ENCODE data around the gene TRNAU1AP.
"Not testable (repeated sequence)": the region's sequence is repeated elsewhere in the genome, so short reads cannot be mapped to it uniquely, and the experiment has no call there.

Gene TRNAU1AP

DNA sequence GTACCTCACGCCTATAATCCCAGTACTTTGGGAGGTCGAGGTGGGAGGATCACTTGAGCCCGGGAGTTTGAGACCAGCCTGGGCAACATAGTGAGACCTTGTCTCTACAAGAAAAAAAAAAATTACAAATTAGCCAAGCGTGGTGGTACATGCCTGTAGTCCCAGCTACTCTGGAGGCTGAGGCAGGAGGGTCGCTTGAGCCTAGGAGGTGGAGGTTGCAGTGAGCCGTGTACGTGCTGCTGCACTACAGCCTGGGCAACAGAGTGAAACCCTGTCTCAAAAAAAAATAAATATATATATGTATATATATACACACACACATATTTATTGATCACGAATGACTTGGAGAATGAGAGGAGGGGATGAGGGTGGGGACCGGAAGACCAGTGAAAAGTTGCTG is 30.3 kb upstream of the TRNAU1AP start:
- DNase-seq = not testable (repeated sequence)

DNA sequence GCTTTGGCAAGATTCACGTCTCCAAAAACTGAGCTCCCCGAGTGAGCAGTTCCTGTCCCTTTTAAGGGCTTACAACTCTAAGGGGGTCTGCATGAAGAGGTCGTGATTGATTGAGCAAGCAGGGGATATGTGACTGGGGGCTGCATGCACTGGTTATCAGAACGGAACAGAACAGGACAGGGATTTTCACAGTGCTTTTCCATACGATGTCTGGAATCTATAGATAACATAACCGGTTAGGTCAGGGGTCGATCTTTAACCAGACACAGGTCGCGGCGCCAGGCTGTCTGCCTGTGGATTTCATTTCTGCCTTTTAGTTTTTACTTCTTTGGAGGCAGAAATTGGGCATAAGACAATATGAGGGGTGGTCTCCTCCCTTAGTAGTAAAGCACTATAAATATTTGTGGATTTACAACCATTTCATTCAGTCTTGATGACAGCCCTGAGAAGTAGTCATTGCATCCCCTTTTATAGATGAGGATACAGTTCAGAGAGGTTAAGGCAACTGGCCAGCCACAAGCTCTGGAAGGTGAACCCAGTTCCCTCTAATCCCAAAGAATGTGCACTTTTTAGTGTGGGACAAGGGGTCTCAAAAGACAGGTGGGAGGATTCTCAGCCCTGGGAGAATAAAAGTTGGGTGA is 27.8 kb upstream of the TRNAU1AP start:
- DNase-seq = not testable (repeated sequence)

DNA sequence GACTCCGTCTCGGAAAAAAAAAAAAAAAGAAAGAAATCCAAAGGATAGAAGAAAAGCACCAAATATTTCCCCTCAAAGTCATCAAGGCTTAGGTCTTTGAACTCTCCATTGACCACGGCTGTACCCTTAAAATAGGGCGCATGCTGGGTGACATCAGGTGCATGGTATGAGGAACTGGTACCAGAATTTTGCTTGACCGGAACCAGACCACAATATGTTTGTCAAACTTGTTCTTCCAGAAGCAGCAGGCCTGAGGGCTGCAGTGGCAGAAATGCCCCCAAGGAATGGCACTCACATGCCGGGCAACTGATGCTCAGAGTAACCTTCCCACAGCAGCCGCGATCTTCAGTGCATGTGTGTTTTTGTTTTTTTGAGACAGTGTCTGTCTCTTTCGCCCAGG is 26.0 kb upstream of the TRNAU1AP start:
- no peak for DNase-seq

DNA sequence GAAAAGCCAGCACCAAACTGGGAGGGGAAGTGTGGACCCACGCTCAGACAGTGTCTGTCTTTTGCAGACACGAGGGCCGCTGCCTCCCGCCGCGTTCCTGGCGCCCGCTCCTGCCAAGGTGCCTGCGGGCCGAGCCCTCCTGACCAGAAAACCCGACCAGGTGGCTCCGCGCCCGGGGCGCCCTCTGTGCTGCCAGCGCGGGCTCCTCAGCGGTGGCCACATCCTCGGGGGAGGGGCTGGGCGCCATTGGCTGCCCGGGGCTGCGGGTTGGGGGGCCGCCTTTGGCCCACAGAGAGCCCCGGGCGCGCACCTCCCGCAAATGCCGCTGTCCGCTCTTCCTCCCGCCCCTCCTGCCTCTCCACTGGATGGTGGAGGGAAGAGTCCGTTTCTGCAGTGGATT is 22.4 kb upstream of the TRNAU1AP start:
- no peak for DNase-seq

DNA sequence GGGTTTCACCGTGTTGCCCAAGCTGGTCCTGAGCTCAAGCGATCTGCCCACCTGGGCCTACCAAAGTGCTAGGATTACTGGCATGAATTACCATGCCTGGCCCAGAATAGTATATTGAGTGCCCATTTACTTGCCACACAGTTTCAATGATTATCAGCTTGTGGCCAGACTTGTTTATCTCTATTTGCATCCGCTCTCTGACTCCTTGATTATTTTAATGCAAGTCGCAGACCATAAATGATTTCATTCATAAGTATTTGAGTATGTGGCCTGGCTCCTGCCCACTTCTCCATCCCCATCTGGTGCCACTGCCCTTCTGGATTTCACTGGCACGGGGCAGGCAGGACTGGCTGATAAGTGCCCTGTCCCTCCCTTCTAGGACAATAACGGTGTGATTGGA is 18.2 kb upstream of the TRNAU1AP start:
- no peak for DNase-seq

DNA sequence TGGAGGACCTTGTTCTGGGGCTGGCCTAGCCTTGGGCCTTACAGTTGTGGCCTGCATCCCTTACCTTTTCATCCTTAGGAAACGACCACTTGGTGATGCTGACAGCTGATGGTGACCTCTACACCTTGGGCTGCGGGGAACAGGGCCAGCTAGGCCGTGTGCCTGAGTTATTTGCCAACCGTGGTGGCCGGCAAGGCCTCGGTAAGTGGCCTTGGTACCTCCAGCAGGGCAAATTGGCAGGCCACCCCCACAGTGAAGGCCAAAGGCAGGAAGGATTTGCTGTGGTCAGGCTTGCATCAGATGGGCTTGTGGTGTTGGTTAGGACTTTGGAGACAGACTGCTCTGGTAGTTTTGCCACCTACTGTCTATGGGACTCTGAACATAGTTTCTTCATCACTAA is 17.7 kb upstream of the TRNAU1AP start:
- no peak for DNase-seq

DNA sequence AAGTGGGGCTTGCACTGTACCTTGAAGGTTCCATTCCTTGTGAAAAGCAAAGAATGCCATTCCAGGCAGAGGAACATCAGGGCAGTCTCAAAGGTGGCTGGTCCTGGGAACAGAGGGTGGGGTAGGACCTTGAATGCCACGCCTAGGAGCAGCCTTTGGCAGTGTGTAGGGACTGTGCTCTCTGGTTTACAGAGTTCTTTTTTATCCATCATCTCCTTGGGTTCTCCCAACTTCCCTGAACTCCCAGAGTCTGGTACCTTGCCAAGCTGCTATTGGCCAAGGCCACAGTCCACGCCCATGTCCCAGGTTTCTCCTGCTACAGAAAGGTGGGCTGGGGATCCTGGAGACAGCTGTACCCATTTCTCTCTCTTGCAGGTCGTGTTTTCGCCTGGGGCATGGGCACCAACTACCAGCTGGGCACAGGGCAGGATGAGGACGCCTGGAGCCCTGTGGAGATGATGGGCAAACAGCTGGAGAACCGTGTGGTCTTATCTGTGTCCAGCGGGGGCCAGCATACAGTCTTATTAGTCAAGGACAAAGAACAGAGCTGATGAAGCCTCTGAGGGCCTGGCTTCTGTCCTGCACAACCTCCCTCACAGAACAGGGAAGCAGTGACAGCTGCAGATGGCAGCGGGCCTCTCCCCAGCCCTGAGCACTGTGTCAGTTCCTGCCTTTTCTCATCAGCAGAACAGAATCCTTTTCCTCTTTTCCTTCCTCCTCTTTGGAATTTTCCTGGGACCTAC is 15.3 kb upstream of the TRNAU1AP start:
- DNase-seq = no peak

DNA sequence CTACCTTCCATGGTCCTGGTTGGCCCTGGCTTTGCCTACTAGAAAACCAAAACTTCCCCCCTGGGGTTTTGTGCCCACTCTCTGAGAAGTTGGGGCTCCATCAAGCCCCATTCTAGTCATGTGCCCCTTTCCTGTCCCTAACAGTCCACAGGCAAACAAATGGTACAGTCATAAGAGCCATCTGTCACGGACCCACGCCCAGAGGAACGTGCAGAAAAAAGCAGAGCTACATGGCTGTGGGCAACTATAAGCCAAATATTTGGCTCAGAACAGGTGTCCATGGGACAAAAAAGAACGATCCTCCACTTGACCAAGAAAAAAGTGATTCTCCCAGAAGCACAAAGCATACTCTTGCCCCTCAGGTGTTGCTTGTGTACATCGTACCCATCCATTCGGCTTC is 14.6 kb upstream of the TRNAU1AP start:
- DNase-seq = no peak

DNA sequence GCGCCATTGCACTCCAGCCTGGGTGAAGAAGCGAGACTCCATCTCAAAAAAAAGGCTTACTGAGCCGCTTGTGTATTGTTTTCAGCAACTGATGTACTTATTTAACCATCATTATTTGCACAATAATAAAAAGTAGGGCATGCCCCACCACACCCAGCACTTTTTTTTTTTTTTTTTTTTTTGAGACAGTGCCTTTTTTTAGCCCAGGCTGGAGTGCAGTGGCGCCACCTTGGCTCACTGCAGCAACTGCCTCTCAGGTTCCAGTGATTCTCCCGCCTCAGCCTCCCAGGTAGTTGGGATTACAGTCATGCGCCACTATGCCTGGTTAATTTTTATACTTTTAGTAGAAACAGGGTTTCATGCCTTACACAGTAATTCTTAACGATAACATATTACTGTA is 12.2 kb upstream of the TRNAU1AP start:
- no peak for DNase-seq

DNA sequence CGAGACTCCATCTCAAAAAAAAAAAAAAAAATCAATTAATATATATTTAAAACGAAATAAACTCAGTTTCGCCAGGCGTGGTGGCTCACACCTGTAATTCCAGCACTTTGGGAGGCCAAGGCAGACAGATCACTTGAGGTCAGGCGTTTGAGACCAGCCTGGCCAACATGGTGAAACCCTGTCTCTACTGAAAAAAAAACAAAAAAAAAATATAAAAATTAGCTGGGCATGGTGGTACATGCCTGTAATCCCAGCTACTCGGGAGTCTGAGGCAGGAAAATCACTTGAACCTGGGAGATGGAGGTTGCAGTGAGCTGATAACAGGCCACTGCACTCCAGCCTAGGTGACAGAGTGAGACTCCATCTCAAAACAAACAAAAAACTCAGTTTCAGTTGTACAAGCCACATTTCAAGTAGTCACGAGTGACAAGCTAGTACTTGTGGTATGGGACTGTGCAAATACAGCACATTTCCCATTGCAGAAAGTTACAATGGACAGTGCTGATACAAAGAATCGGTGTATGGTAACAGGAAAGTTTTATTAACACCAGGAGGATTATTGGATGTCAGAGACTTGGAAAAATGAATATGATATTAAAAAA is 11.4 kb upstream of the TRNAU1AP start:
- not testable (repeated sequence) for DNase-seq

DNA sequence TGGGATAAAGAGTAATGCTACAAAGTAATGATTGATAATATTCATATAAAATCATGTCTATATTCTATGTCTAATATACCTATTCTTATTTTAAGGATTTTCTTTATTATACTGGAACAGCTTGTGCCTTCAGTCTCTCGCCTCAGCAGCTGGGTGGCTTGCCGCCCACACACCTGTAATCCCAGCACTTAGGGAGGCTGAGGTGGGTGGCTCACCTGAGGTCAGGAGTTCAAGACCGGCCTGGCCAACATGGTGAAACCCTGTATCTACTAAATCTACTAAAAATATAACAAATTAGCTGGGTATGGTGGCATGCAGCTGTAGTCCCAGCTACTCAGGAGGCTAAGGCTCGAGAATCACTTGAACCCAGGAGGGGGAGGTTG is 7.6 kb upstream of the TRNAU1AP start:
- no peak for DNase-seq

DNA sequence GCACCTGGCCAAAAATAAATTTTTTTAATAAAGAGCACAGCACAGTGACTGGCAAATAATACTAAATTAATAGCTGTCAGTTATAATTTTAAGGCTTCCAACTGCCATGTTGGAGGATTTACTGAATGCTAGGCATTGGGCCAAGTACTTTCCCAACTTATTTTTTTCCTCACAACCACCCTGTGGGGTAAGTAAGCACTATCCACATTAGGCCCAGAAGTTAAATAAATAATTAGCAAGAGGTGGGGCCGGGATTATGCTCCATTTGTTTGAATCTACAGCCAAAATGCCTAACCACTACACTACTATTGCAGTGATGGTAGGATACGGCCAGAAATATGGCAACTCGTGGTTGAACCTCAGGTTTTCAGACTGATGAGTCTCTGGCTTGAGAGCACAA is 4.6 kb upstream of the TRNAU1AP start:
- no peak for DNase-seq

DNA sequence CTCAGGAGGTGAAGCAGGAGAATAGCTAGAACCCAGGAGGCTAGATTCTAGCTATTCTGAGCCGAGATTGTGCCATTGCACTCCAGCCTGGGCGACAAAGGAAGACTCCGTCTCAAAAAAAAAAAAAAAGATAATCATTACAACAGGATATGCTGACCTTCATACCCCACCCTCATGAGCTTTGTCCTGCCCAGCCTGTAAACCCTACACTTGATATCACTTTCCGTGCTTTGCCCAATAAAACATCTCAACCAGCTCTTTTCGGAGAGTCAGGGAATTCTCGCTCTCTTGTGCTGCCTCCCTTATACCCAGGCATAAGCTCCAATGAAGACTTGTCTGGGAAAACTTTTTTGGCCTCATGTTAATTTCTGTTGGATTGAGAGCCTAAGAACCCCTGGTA is 1.5 kb upstream of the TRNAU1AP start:
- no peak for DNase-seq

DNA sequence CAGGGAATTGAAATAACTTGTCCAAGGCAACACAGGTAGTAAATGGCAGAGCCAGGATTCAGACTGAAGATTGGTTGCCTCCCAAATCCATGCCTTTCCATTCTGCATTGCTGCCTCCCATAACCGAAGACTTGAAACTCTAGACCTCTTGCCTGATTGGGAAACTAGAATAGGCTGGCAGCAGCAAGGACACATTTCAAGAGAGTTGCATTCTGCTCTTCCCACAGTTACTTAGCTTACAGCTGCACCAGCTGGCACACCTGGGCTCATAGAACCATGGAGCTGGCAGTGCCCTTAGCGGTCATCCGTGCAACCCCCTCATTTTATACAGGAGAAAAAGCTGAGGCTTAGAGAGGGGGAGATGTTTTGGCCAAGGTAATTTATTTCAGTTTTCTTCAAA is 8.0 kb downstream of the TRNAU1AP start:
- no peak for DNase-seq

DNA sequence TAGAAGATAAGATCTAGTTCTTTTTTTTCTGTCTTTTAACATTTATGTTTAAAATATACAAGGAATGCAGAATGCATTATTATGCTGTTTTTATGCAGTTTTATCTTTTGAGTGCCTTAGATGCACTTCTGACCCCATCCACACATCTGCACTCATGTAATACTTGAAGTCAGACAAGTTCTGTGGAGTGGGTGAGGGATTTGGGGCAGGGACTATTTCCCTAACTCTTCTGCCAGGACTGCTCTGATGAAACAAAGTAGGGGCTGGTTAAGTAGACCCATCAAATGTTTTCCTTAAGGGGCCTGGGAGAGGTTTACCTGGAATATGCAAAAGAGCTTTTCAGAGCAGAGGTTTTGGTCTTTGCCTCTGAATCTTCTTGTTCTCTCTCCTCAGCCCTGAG is 11.4 kb downstream of the TRNAU1AP start:
- DNase-seq = no peak

DNA sequence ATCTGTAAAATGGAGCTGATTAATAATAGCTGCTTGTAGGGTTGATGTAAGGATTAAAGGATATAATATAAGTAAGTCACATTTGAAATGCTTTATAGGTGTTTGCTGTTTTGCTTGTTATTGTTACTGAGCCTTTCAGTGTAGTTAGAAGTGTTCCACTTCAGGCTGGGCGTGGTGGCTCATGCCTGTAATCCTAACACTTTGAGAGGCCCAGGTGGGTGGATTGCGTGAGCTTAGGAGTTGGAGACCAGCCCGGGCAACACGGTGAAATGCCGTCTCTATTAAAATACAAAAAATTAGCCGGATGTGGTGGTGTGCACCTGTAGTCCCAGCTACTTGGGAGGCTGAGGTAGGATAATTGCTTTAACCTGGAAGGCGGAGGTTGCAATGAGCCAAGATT is 12.2 kb downstream of the TRNAU1AP start:
- no peak for DNase-seq

DNA sequence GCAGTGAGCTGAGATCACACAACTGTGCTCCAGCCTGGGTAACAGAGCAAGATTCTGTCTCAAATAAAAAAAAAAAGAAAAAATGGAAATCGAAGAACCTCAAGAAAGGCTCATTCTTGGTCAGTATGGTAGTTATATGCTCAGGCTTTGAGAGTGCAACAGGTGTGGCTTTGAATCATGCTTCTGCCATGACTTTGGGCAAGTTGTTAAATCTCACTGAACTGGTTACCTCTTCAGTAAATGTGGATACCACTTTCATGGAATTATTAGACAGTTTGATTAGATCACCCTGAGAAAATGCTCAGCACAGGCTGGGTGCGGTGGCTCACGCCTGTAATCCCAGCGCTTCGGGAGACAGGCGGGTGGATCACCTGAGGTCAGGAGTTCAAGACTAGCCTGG is 12.8 kb downstream of the TRNAU1AP start:
- DNase-seq = no peak

DNA sequence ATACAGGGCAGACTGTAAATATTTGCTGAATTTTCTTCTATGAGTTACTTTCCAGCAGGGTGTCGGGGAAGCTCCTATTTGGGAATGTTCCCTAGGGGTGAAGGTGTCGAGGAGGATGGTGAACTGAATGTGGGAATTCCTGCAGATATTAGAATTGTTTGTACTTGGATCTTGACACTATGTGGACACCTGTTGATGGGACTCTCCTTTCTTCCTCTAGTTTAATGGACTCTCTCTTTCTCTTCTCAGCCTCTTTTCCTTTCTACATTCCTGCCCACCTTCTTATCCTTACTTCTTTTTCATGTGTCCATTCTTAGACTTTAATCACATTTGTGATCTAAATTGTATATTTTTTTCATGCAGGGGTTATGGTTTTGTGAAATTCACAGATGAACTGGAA is 14.0 kb downstream of the TRNAU1AP start:
- no peak for DNase-seq

DNA sequence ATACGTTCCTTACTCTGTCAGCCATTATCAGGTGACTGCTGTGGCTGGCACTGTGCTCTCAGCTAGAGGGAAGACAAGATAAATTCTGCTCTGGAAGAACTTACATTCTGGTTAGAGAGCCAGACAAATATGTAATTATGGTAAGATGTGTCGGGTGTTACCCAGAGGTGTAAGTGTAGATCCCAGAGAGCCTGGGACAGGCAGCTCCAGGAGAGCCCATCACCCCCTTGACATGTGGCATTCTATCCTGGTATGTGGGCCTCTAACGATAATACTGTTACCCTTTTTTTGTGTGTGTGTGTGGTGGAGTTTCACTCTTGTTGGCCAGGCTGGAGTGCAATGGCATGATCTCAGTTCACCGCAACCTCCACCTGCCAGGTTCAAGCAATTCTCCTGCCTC is 19.0 kb downstream of the TRNAU1AP start:
- DNase-seq = no peak

DNA sequence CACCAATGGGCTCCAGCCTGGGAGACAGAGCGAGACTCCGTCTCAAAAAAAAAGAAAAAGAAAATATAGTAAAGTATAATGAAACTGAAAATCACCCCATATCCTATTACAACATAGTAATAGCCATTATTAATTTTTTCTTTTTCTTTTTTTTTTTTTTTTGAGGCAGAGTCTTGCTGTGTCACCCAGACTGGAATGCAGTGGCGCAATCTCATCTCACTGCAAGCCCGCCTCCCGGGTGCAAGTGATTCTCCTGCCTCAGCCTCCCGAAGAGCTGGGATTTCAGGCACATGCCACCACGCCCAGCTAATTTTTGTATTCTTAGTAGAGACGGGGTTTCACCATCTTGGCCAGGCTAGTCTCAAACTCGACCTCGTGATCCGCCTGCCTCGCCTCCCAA is 20.0 kb downstream of the TRNAU1AP start:
- not testable (repeated sequence) for DNase-seq

DNA sequence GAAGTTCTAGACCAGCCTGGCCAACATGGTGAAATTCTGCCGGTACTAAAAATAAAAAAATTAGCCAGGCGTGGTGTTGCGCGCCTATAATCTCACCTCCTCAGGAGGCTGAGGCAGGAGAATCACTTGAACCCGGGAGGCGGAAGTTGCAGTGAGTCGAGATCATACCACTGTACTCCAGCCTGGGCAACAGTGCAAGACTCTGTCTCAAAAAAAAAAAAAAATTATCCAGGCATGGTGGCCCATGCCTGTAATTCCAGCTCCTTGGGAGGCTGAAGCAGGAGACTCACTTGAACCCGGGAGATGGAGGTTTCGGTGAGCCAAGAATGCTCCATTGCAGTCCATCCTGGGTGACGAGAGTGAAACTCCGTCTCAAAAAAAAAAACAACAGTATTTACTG is 20.7 kb downstream of the TRNAU1AP start:
- DNase-seq = no peak

DNA sequence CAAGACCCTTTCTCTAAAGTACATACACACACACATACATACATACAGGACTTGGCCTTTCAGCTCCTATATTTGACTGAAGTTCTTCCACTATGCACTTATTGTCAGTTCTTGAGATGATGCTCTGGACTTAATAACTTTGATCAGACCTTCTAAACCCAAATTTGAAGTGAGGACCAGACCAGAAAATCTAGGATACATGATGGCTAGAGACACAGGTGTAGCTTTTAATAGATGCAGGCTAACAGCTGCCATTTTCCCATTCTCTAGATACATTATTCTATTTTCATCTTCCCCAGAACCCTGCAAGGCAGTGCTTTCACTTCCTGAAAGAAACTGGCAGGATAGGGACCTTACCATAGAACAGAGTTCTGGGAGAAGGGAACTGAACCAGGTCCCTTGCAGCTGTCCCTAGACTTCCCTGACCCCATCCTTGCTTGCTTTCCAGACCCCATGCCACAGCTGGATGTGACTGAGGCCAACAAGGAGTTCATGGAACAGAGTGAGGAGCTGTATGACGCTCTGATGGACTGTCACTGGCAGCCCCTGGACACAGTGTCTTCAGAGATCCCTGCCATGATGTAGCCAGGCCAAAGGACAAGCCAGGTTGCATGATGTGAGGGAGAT is 24.3 kb downstream of the TRNAU1AP start:
- DNase-seq = no peak

DNA sequence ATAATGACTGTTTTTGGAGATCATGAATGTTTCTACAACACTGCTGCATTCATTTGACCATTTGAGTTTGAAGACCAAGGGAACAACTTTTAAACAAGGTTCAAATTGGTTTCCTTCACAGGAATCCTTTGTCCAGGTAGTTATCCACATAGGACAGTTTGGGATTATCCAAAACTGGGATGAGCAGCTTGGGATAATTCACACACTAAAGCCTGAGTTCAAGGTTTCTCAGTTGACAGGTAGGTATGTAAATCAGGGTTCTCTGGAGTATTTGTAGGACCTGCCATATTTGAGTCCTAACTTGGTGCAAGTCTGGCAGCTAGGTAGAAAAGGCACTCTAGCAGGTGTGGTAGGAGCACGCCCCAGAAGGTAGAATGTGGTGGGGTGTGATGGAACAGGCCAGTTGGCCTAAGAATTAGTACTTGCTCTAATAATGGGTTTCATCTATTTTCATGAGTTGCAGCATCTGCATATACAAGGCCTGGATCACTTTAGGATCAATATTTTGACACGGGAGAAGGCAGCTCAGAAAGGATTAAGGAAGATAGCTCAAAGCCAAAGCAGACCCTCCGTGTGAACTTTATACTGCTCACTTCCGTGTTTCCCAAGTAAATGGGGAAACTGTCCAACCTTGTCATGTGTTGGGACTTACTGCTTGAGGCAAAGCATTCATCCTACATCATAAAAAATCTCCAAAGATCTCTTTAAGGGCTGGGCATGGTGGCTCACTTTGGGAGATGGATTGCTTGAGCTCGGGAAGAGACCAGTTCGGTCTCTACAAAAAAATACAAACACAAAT is 25.1 kb downstream of the TRNAU1AP start:
- no peak for DNase-seq
